Caco-2 (cell line): Measurements from ENCODE around the gene CACNA1G. TPM values are rescaled to one million over a fixed set of nuclear protein-coding genes. Genes with fewer than 3 reads are reported as not detected.

ENCODE experiments used
- BruUV-seq: library from RNA; stranded (reverse); fragments of 400-500 nt; replicated peaks from 2 replicates; lab custom pipeline; 2021; lab: Mats Ljungman, UMichigan
- CTCF ChIA-PET: fragments of 300-600 bp; sonication (Branson Sonifier 250); formaldehyde crosslinking; loops from one replicate; lab custom pipeline; 2022; ENCODE audit warnings: antibody characterized with exemption; lab: Charles Lee
- POLR2A ChIA-PET: fragments of 300-600 bp; sonication (Branson Sonifier 250); formaldehyde crosslinking; loops from one replicate; lab custom pipeline; 2022; ENCODE audit warnings: antibody characterized with exemption; lab: Charles Lee
- DNase-seq, 2 experiments: peaks; one replicate each; pipeline versions ENCODE4 v3.0.0 to v3.0.0-alpha.2; 2020 to 2022
- H3K27me3 ChIP-seq: replicated peaks from 2 replicates; pipeline ENCODE4 v1.6.0; 2011; ENCODE audit warnings: low read length; ENCODE audit not compliant: control insufficient read depth, insufficient read depth
- H3K36me3 ChIP-seq: 2 replicates; pipeline ENCODE4 v1.5.1; 2011; ENCODE audit warnings: low read length; ENCODE audit not compliant: control insufficient read depth, insufficient read depth
- H3K4me1 ChIP-seq: fragments of 250-450 bp; sonication (Bioruptor Pico); 2 replicates; pipeline ENCODE4 v1.5.1; 2020; ENCODE audit warnings: mild to moderate bottlenecking
- H3K4me3 ChIP-seq: 2 replicates; pipeline ENCODE4 v1.5.1; 2011; ENCODE audit warnings: low read depth, mild to moderate bottlenecking, control low read depth, low read length
- H3K9me3 ChIP-seq: fragments of 250-450 bp; sonication (Bioruptor Pico); 2 replicates; pipeline ENCODE4 v1.5.1; 2020; ENCODE audit warnings: mild to moderate bottlenecking, moderate library complexity
- H3K27ac Mint-ChIP-seq: one replicate; pipeline ENCODE4 v1.8.0; 2022; ENCODE audit warnings: mixed read lengths; ENCODE audit not compliant: unreplicated experiment
- H3K27me3 Mint-ChIP-seq: one replicate; pipeline ENCODE4 v1.8.0; 2022; ENCODE audit warnings: mixed read lengths; ENCODE audit not compliant: insufficient read depth, unreplicated experiment
- H3K36me3 Mint-ChIP-seq: one replicate; pipeline ENCODE4 v1.8.0; 2022; ENCODE audit warnings: mild to moderate bottlenecking, mixed read lengths; ENCODE audit not compliant: insufficient read depth, unreplicated experiment
- H3K4me1 Mint-ChIP-seq: one replicate; pipeline ENCODE4 v1.8.0; 2022; ENCODE audit warnings: low read depth, mixed read lengths; ENCODE audit not compliant: unreplicated experiment
- H3K4me3 Mint-ChIP-seq: one replicate; pipeline ENCODE4 v1.8.0; 2022; ENCODE audit warnings: mild to moderate bottlenecking, moderate library complexity, mixed read lengths; ENCODE audit not compliant: unreplicated experiment
- H3K9me3 Mint-ChIP-seq: one replicate; pipeline ENCODE4 v1.8.0; 2022; ENCODE audit warnings: mixed read lengths; ENCODE audit not compliant: unreplicated experiment
- CTCF ChIP-seq, 2 experiments: fragments of 200-600 bp in 1 of 2; IDR thresholded peaks; 1 replicate in 1 of 2; 2 replicates in 1 of 2; pipeline versions ENCODE4 v1.5.1 to v1.8.0; 2011 to 2022; ENCODE audit warnings: antibody characterized with exemption in 1 of 2, control low read depth in 1 of 2, inconsistent platforms in 1 of 2, low read depth in 1 of 2, low read length in 1 of 2, mild to moderate bottlenecking in 1 of 2, moderate library complexity in 1 of 2; ENCODE audit not compliant: insufficient read depth in 1 of 2, severe bottlenecking in 1 of 2, unreplicated experiment in 1 of 2
- intact Hi-C: fragments of 100-400 bp; cut with micrococcal nuclease; formaldehyde crosslinking; loops from one replicate; pipeline ENCODE4 v1.10.0; 2022; ENCODE audit not compliant: unreplicated experiment
- total RNA-seq: library from RNA; stranded (reverse); gene quantifications from 2 replicates; pipeline ENCODE4 v1.2.3, GENCODE V29; 2022

Gene CACNA1G
- total RNA-seq, 1 experiment from 2014 or later, result 1.4 TPM

GRCh38 chr17:50604513-50604912 lies 44.0 kb downstream of the CACNA1G start:
- no peak overlapping the region for H3K4me3 Mint-ChIP-seq
- DNase-seq, result no peak
- POLR2A ChIA-PET, result no interaction called here
- no peaks in the 10 kb centered on the region for H3K9me3 Mint-ChIP-seq
- H3K4me1 ChIP-seq, result no peaks in the 10 kb centered on the region
- H3K27ac Mint-ChIP-seq, result no peak overlapping the region
- BruUV-seq, result no TSS peak
- TF ChIP-seq CTCF (IDR thresholded peaks at IDR 0.05; ENCODE audit: insufficient read depth in 1 of 2, low read depth in 1 of 2, low read length in 1 of 2, severe bottlenecking in 1 of 2, unreplicated experiment in 1 of 2), result no peak
- CTCF ChIA-PET, result interaction anchor here (0.6 to 1.4 kb wide), 7 partner anchors 13 to 102 kb away, joined by 3 to 5 read pairs (median 3); no protein-coding TSS in a partner anchor
- intact Hi-C loops, result no loop called here
- no peaks in the 10 kb centered on the region for H3K36me3 ChIP-seq
- no peaks in the 10 kb centered on the region for H3K27me3 ChIP-seq
- peaks cover 6% of the 10 kb centered on the region for H3K36me3 Mint-ChIP-seq
- H3K27me3 Mint-ChIP-seq, result peaks cover 6% of the 10 kb centered on the region
- peaks cover 7% of the 10 kb centered on the region for H3K4me1 Mint-ChIP-seq
- H3K9me3 ChIP-seq, result no peaks in the 10 kb centered on the region
- no peak overlapping the region for H3K4me3 ChIP-seq

DNA sequence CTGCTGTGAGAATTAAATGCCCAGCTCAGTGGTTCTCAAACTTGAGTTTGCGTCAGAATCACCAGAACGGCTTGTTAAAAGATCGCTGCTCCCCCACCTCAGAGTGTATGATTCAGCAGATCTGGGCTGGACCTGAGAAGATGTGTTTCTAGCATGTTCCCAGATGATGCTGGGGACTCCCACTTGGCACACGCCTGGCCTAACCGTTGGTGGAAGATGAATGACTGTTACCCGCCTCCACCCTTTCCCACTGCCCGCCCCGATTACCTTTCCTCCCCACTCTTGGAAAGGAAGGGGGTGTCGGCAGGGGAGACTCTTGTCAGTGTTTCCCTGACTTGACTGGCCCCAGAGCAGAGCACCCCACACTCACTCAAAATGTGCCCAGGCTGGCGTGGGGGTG lies 44.9 kb downstream of the CACNA1G start:
- no peak for TF ChIP-seq CTCF (IDR thresholded peaks at IDR 0.05; ENCODE audit: insufficient read depth in 1 of 2, low read depth in 1 of 2, low read length in 1 of 2, severe bottlenecking in 1 of 2, unreplicated experiment in 1 of 2)
- intact Hi-C loops, result no loop called here
- Histone ChIP-seq H3K4me3 (no peak overlapping the region), H3K27me3 (no peaks in the 10 kb centered on the region), H3K9me3 (no peaks in the 10 kb centered on the region), H3K4me1 (no peaks in the 10 kb centered on the region), H3K36me3 (no peaks in the 10 kb centered on the region)
- Mint-ChIP-seq H3K9me3 (no peaks in the 10 kb centered on the region), H3K27ac (no peak overlapping the region), H3K27me3 (peaks cover 6% of the 10 kb centered on the region), H3K4me3 (no peak overlapping the region), H3K36me3 (peaks cover 6% of the 10 kb centered on the region), H3K4me1 (peaks cover 7% of the 10 kb centered on the region)
- ChIA-PET POLR2A (no interaction called here), CTCF (interaction anchor here (0.6 to 1.4 kb wide), 6 partner anchors 20 to 101 kb away, joined by 3 to 4 read pairs (median 3); partner anchors contain the start of gene CACNA1G)
- no peak for DNase-seq
- no TSS peak for BruUV-seq

- H3K4me3 Mint-ChIP-seq, result no peak overlapping the region
- Histone ChIP-seq H3K27me3 (no peaks in the 10 kb centered on the region), H3K4me3 (no peak overlapping the region), H3K9me3 (no peaks in the 10 kb centered on the region), H3K4me1 (no peaks in the 10 kb centered on the region), H3K36me3 (no peaks in the 10 kb centered on the region)
- H3K9me3 Mint-ChIP-seq, result no peaks in the 10 kb centered on the region
- intact Hi-C loops, result no loop called here
- no peak for TF ChIP-seq CTCF (IDR thresholded peaks at IDR 0.05; ENCODE audit: insufficient read depth in 1 of 2, low read depth in 1 of 2, low read length in 1 of 2, severe bottlenecking in 1 of 2, unreplicated experiment in 1 of 2)
- CTCF ChIA-PET, result no interaction called here
- no peak overlapping the region for H3K27ac Mint-ChIP-seq
- POLR2A ChIA-PET, result no interaction called here
- H3K4me1 Mint-ChIP-seq, result peaks cover 7% of the 10 kb centered on the region
- peaks cover 6% of the 10 kb centered on the region for H3K36me3 Mint-ChIP-seq
- BruUV-seq, result no TSS peak
- peaks cover 2% of the 10 kb centered on the region for H3K27me3 Mint-ChIP-seq
- DNase-seq, result no peak
Observed at GRCh38 chr17:50607522-50608175, 47.1 kb downstream of the CACNA1G start.
